Skeletal muscle tissue (tissue), 4 donors: ENCODE data around the gene PTGES3. TPM values are rescaled to one million over a fixed set of nuclear protein-coding genes. Genes with fewer than 3 reads are reported as not detected.

Experiments used
- H3K27ac ChIP-seq: one replicate; pipeline ENCODE4 v1.7.0; 2013; ENCODE audit warnings: mild to moderate bottlenecking, low read depth, low read length, inconsistent platforms
- H3K27me3 ChIP-seq, 3 donors: one replicate each; pipeline ENCODE4 v1.7.0; 2013; ENCODE audit warnings: low read length in 3 of 3; ENCODE audit not compliant: control insufficient read depth in 3 of 3, insufficient read depth in 3 of 3
- H3K36me3 ChIP-seq, 3 donors: one replicate each; pipeline ENCODE4 v1.7.0; 2013; ENCODE audit warnings: low read length in 3 of 3; ENCODE audit not compliant: control insufficient read depth in 3 of 3, insufficient read depth in 3 of 3
- H3K4me1 ChIP-seq, 3 donors: one replicate each; pipeline ENCODE4 v1.7.0; 2013; ENCODE audit warnings: low read length in 3 of 3, mild to moderate bottlenecking in 3 of 3; ENCODE audit not compliant: control insufficient read depth in 3 of 3, insufficient read depth in 3 of 3
- H3K4me3 ChIP-seq, 3 donors: one replicate each; pipeline ENCODE4 v1.7.0; 2013; ENCODE audit warnings: low read length in 3 of 3
- H3K9ac ChIP-seq, 3 donors: one replicate each; pipeline ENCODE4 v1.7.0; 2013; ENCODE audit warnings: low read length in 3 of 3, mild to moderate bottlenecking in 3 of 3, moderate library complexity in 2 of 3, low read depth in 1 of 3
- H3K9me3 ChIP-seq, 3 donors: one replicate each; pipeline ENCODE4 v1.7.0; 2013; ENCODE audit warnings: low read length in 3 of 3; ENCODE audit not compliant: control insufficient read depth in 3 of 3
- total RNA-seq: library from RNA; depleted of rRNA; stranded (reverse); fragments of >200 nt; gene quantifications from one replicate; pipeline ENCODE4 v1.2.3, GENCODE V29; 2014
- donor health status: Osteomylitis.

The PTGES3 gene
- total RNA-seq, 1 donor from 2014 or later: 85.1 TPM

DNA sequence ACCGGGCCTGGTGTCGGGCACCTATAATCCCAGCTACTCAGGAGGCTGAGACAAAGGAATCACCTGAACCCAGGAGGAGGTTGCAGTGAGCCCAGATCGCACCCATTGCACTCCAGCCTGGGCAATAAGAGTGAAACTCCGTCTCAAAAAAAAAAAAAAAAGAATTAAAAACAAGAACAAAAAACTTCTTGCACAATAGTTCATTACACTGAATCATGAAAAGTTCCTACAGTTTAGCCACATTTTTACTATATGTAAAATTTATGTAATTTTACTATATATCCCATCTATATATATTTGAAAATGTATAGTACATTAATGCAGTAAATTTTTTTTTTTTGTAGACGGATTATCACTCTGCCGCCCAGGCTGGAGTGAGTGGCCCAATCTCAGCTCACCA lies 46.9 kb downstream of the PTGES3 start:
- Histone ChIP-seq H3K27ac (no peak overlapping the region), H3K4me1 (peaks cover 29 to 53% (median 44%) of the 10 kb centered on the region in 3 donors), H3K36me3 (peaks cover 61 to 65% (median 64%) of the 10 kb centered on the region in 3 donors), H3K27me3 (no peaks in the 10 kb centered on the region), H3K4me3 (no peak overlapping the region), H3K9me3 (no peaks in the 10 kb centered on the region), H3K9ac (no peak overlapping the region)

- no peak overlapping the region for H3K9ac ChIP-seq
- peak overlapping the region; percentile 93 for H3K27ac ChIP-seq
- peaks cover 37 to 45% (median 41%) of the 10 kb centered on the region in 3 donors for H3K36me3 ChIP-seq
- H3K4me3 ChIP-seq: no peak overlapping the region
- no peaks in the 10 kb centered on the region for H3K9me3 ChIP-seq
- H3K27me3 ChIP-seq: no peaks in the 10 kb centered on the region
- peaks cover 41 to 66% (median 55%) of the 10 kb centered on the region in 3 donors for H3K4me1 ChIP-seq
Observed at GRCh38 chr12:56637621-56638020, 50.5 kb downstream of the PTGES3 start.

DNA sequence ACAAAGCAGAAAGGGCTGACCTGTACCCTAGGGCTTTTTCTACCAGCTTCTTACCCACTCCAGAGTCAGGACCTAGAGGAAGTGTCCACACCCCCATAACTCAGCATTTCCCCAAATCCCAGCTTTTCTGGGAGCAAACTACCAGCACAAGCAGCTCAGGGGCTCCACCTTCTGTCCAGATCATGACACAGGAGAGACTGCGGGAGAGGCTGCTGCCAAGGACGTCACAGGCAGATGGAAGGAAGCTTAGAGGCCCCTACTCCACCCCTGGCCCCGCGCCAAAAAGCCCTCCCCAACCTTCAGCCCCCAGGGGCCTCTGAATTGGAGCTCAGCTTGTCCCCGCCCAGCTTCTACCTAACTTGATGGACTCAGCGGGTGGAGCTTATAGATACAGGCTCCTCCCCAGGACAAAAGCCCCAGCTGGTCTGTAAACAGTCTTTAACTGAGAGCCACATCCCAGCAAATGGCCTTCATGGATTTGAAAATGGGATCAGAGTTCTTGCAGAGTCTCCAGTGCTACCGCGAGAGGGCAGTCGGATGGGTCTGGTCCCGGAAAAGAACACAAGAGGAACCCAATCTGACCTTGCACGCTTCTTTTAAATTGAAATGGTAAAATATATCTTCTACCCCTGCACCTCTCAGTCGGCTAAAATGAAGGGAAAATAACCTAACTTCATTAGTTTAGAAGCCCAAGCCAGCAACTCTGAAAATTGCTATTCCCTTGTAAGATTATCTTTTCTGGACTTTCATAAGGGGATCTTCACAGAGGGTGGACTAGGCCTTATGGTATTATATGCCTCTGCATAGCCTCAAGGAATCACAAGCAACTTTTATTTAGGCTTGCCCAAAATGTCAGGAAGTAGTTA lies 51.2 kb downstream of the PTGES3 start:
- H3K27ac ChIP-seq: peak overlapping the region; percentile 93
- peak overlapping the region; percentile 85 to 97 (median 92) for H3K4me3 ChIP-seq
- no peaks in the 10 kb centered on the region for H3K9me3 ChIP-seq
- no peaks in the 10 kb centered on the region for H3K27me3 ChIP-seq
- H3K4me1 ChIP-seq: peaks cover 43 to 66% (median 56%) of the 10 kb centered on the region in 3 donors
- H3K36me3 ChIP-seq: peaks cover 29 to 38% (median 34%) of the 10 kb centered on the region in 3 donors
- peak overlapping the region; percentile 87 to 92 (median 88) for H3K9ac ChIP-seq

DNA sequence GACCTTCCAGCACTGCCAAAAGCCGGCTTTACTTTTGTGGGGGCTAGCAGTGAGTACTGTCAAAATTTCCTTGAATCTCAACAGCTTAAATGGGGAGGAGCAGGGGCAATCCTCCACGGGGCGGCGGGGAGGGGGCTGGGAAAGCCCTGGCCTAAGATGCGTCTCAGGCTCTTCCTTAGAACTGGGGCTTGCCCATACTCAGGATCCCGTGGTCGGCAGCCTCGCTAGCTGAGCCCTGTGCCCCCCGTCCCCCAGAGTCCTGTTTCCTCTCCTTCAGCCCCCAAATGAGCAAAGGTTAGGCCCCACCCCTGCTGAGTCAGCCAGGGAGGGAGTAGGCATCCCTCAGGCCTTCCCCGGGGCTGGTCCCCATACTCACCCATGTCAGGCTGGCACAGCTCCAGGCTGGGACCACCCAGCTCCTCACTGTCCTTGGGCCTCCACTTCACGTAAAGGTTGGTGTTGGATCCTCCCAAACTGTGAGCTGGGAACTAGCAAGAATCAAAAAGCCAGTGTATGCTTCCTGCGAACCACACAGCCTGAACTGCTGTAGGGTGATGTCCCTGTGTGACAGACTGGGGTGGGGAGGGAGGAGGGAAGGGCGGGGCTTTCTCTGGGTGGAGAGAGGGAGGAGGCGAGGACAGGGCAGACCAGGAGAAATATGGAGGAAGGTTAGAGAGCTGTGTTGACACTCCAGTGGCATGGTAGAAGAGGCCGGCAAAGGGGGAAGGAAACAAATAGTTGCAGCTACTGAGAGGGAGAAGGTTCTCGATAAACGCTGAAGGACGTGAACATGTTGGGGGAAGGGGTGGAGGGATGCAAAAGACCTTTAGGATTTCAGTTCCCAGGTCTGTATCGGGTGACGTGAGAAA lies 52.0 kb downstream of the PTGES3 start:
- no peaks in the 10 kb centered on the region for H3K27me3 ChIP-seq
- peak overlapping the region; percentile 93 for H3K27ac ChIP-seq
- H3K36me3 ChIP-seq: peaks cover 24 to 32% (median 30%) of the 10 kb centered on the region in 3 donors
- peak overlapping the region; percentile 87 to 92 (median 88) for H3K9ac ChIP-seq
- H3K4me3 ChIP-seq: peak overlapping the region; percentile 85 to 97 (median 92)
- H3K4me1 ChIP-seq: peaks cover 48 to 71% (median 56%) of the 10 kb centered on the region in 3 donors
- H3K9me3 ChIP-seq: no peaks in the 10 kb centered on the region

DNA sequence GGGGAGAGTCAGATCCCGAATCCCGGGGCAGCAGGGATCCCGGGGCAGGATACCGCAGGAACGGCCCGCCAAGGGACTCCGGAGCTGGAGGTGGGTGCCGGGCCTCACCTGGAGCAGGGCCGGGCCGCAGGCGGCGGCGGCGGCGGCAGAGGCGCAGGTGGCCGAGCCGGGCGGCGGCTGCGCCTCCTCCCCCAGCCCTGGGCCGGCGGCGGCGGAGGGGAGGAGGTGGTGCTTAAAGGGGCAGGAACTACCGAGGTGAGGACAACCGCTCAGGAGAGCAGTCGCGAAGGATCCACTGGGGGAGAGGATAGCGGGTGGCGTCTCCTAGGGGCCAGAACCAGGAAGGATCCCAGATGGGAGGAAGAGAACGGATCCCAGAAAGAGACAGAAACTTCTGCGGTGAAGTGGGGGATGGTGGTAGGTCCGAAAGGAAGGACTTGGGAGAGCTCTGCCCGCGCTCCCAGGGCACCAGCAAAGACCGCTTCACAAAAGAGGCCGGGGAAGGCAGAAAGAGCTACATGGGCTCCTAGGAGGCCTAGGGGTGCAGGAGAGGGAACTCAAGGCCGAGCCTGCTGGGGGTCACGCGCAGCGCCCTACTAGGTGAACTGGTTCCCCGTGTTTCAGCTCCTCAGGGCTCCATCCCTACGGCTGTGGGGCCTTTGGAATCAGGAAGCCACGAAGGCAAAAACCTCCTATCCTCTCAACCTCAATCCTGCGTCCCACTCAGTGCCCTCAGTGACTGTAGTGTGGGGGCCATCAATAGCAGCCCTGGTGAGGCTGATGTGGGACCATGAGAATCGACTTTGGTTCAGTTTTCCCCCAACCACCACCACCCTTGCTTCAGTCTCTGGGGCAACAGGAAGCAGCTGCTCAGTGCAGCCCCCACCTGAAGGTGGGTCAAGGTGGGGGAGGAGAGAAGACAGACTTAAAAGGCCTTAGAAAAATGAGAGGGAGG lies 53.0 kb downstream of the PTGES3 start:
- peaks cover 24 to 27% (median 26%) of the 10 kb centered on the region in 3 donors for H3K36me3 ChIP-seq
- no peaks in the 10 kb centered on the region for H3K9me3 ChIP-seq
- H3K4me1 ChIP-seq: peaks cover 57 to 79% (median 64%) of the 10 kb centered on the region in 3 donors

GRCh38 chr12:56634242-56634836 lies 53.7 kb downstream of the PTGES3 start:
- H3K9ac ChIP-seq: peak overlapping the region; percentile 87 to 92 (median 88)
- H3K27ac ChIP-seq: peak overlapping the region; percentile 93
- H3K4me3 ChIP-seq: peak overlapping the region; percentile 83 to 97 (median 85)
- H3K36me3 ChIP-seq: peaks cover 17 to 20% (median 19%) of the 10 kb centered on the region in 3 donors
- no peaks in the 10 kb centered on the region for H3K27me3 ChIP-seq
- H3K9me3 ChIP-seq: no peaks in the 10 kb centered on the region
- H3K4me1 ChIP-seq: peaks cover 57 to 77% (median 64%) of the 10 kb centered on the region in 3 donors

More for the DNA sequence above, 53.0 kb downstream of the PTGES3 start:
- Histone ChIP-seq H3K4me3 (peak overlapping the region; percentile 85 to 97 (median 92)), H3K27me3 (no peaks in the 10 kb centered on the region), H3K9ac (peak overlapping the region; percentile 87 to 92 (median 88)), H3K27ac (peak overlapping the region; percentile 93)

DNA sequence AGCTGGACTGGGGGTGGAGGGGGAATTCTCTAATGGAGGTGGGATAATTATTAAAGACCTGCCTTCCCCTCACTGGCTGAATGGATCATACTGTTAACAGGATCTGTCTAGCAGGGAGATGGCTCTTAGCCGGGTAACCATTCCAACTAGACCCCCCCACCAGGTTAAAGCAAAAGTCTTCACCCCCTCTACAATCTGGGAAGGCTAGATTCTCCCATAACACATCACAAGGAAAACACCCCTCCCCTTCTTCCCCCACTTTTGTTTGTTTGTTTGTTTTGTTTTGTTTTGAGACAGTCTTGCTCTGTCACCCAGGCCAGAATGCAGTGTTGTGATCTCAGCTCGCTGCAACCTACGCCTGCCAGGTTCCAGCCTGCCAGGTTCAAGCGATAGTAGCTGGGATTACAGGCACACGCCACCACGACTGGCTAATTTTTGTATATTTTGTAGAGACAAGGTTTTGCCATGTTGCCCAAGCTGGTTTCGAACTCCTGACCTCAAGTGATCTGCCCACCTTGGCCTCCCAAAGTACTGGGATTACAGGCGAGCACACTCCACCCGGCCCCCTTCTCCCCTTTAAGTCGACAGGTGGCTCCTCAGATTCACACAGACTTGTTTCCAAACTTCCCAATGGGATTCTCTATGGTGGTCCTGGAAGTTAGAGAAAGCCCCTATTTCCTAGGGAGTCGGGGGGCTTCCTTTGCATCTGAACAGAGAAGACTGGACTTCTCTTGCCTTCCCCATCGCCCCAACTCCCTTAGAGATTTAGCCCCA lies 54.4 kb downstream of the PTGES3 start:
- Histone ChIP-seq H3K4me1 (peaks cover 58 to 80% (median 59%) of the 10 kb centered on the region in 3 donors), H3K4me3 (peak overlapping the region; percentile 83 to 97 (median 85)), H3K36me3 (peaks cover 10 to 14% (median 12%) of the 10 kb centered on the region in 3 donors), H3K9ac (peak overlapping the region; percentile 87 to 92 (median 88)), H3K27ac (peak overlapping the region; percentile 93), H3K9me3 (no peaks in the 10 kb centered on the region), H3K27me3 (no peaks in the 10 kb centered on the region)

DNA sequence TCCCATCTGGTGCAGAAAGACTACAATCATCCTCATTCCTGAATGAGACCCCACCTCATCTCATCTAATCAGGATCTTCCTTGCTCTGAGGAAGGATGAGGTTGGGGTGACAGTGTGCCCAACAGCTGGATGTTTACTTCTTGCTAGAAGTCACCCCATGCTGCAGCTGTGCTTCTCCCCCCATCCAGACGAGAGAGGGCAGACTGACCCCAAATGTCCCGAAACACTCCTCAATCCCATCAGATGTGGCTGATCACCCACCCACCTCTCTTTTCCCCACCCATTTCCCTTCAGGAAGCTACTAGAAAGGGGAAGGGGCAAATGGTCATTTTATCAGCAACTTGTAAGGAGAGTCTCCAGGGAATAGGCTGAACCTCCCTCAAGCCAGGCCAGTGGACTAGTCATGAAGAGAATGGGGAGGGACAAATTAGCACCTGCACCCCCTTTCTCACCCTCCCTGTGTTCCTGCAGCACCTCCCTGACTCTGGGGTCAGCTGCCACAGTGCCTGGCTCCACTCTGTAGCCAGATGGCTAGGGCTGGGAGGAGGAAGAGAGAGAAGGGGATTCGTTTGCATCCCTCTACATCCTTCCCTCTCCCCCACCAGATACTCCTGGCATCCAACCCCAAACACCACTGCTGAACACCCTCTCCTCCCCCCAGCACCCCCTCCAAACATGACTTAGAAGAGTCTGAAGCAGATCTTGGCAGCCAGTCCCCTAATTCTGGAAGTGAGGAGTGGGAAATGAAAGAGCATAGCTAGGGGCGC lies 55.2 kb downstream of the PTGES3 start:
- Histone ChIP-seq H3K9ac (peak overlapping the region in 2 of 3 donors; percentile 50 to 92), H3K4me3 (peak overlapping the region; percentile 6 to 49 (median 23)), H3K27me3 (no peaks in the 10 kb centered on the region), H3K9me3 (no peaks in the 10 kb centered on the region), H3K36me3 (peaks cover 3 to 6% (median 4%) of the 10 kb centered on the region in 3 donors), H3K27ac (no peak overlapping the region), H3K4me1 (peaks cover 64 to 86% (median 66%) of the 10 kb centered on the region in 3 donors)
